OCI-LY1 (cell line): Measurements from ENCODE around the gene KRTDAP.

ENCODE experiments used
- H2AFZ ChIP-seq: fragments of 200-600 bp; sonication (generic), shearing (Covaris generic); 2 replicates; pipeline ENCODE4 v1.6.0; 2014; ENCODE audit warnings: antibody characterized with exemption, mild to moderate bottlenecking, low read length
- H3F3A ChIP-seq: fragments of 200-600 bp; sonication (generic), shearing (Covaris generic); 2 replicates; pipeline ENCODE4 v1.6.0; 2014; ENCODE audit warnings: mild to moderate bottlenecking, antibody characterized with exemption, low read length, moderate library complexity; ENCODE audit not compliant: insufficient read depth
- H3K27ac ChIP-seq: fragments of 200-600 bp; sonication (generic); 2 replicates; pipeline ENCODE4 v1.5.1; 2014; ENCODE audit warnings: low read length, mixed run types, mild to moderate bottlenecking, low read depth; ENCODE audit not compliant: poor library complexity, severe bottlenecking
- H3K27me3 ChIP-seq: fragments of 200-600 bp; sonication (generic); 2 replicates; pipeline ENCODE4 v1.6.0; 2014; ENCODE audit warnings: antibody characterized with exemption, mild to moderate bottlenecking, low read length, moderate library complexity; ENCODE audit not compliant: insufficient read depth
- H3K36me3 ChIP-seq: fragments of 200-600 bp; sonication (generic); 2 replicates; pipeline ENCODE4 v1.6.1; 2014; ENCODE audit warnings: mild to moderate bottlenecking, antibody characterized with exemption, low read length, moderate library complexity, mixed read lengths; ENCODE audit not compliant: insufficient read depth
- H3K4me1 ChIP-seq: fragments of 200-600 bp; sonication (generic); 2 replicates; pipeline ENCODE4 v1.5.1; 2014; ENCODE audit warnings: mild to moderate bottlenecking, low read length, moderate library complexity; ENCODE audit not compliant: insufficient read depth, severe bottlenecking
- H3K4me2 ChIP-seq: fragments of 200-600 bp; sonication (generic), shearing (Covaris generic); 2 replicates; pipeline ENCODE4 v1.6.1; 2014; ENCODE audit warnings: low read length
- H3K4me3 ChIP-seq: fragments of 200-600 bp; sonication (generic); 2 replicates; pipeline ENCODE4 v1.5.1; 2014; ENCODE audit warnings: low read length, low read depth, mild to moderate bottlenecking, mixed read lengths; ENCODE audit not compliant: poor library complexity, severe bottlenecking
- H3K79me2 ChIP-seq: fragments of 200-600 bp; shearing (Covaris generic); 2 replicates; pipeline ENCODE4 v1.6.1; 2016; ENCODE audit warnings: mixed run types, low read length, mixed read lengths; ENCODE audit not compliant: insufficient read depth
- H3K9ac ChIP-seq: fragments of 200-600 bp; sonication (generic), shearing (Covaris generic); 2 replicates; pipeline ENCODE4 v1.6.1; 2014; ENCODE audit warnings: mild to moderate bottlenecking, low read length, mixed read lengths
- H3K9me2 ChIP-seq: fragments of 200-600 bp; sonication (generic), shearing (Covaris generic); 2 replicates; pipeline ENCODE4 v1.6.1; 2014; ENCODE audit warnings: low read depth, mild to moderate bottlenecking, low read length, mixed read lengths
- H3K9me3 ChIP-seq: fragments of 200-600 bp; shearing (Covaris generic); 2 replicates; pipeline ENCODE4 v1.6.1; 2014; ENCODE audit warnings: low read length, mixed read lengths
- H4K20me1 ChIP-seq: fragments of 200-600 bp; sonication (generic), shearing (Covaris generic); 2 replicates; pipeline ENCODE4 v1.6.0; 2016; ENCODE audit warnings: mild to moderate bottlenecking, low read length; ENCODE audit not compliant: insufficient read depth
- CTCF ChIP-seq: fragments of 200-600 bp; sonication (generic), shearing (Covaris generic); IDR thresholded peaks from 2 replicates; pipeline ENCODE4 v1.5.1; 2017; ENCODE audit warnings: mild to moderate bottlenecking, antibody characterized with exemption, low read length, moderate library complexity, mixed read lengths
- EZH2 ChIP-seq: fragments of 200-600 bp; sonication (generic), shearing (Covaris generic); IDR thresholded peaks from 2 replicates; pipeline ENCODE4 v1.8.0; 2017; ENCODE audit warnings: borderline replicate concordance, mixed run types, mild to moderate bottlenecking, antibody characterized with exemption, low read length, moderate library complexity, mixed read lengths

Gene KRTDAP

GRCh38 chr19:35529241-35530218 is 39.3 kb upstream of the KRTDAP start:
- H3K4me2 ChIP-seq, result no peak overlapping the region
- no peak overlapping the region for H3K9ac ChIP-seq
- 0 out of 2 replicates have a peak, but pooled peaks cover 5% of the 10 kb centered on the region for H3K27me3 ChIP-seq
- H2AFZ ChIP-seq, result no peak overlapping the region
- H3K27ac ChIP-seq, result no peak overlapping the region
- no peaks in the 10 kb centered on the region for H4K20me1 ChIP-seq
- no peaks in the 10 kb centered on the region for H3K9me3 ChIP-seq
- H3F3A ChIP-seq, result no peaks in the 10 kb centered on the region
- no peaks in the 10 kb centered on the region for H3K79me2 ChIP-seq
- H3K4me1 ChIP-seq, result no peaks in the 10 kb centered on the region
- H3K36me3 ChIP-seq, result no peaks in the 10 kb centered on the region
- TF ChIP-seq EZH2, result no peak
- no peaks in the 10 kb centered on the region for H3K9me2 ChIP-seq
- H3K4me3 ChIP-seq, result no peak overlapping the region

GRCh38 chr19:35528218-35529038 is 38.2 kb upstream of the KRTDAP start, which contains the start of gene SBSN:
Gene SBSN, minus strand, starts transcription at chr19:35528311. Its CDS starts 30 bp downstream, at chr19:35528281.
- H3K4me3 ChIP-seq, result no peak within 1 kb of the TSS
- no peak for TF ChIP-seq CTCF
- TF ChIP-seq EZH2, result no peak
- no peaks in the 10 kb centered on the region for H3K4me1 ChIP-seq
- H3F3A ChIP-seq, result no peaks in the 10 kb centered on the region
- no peaks in the 10 kb centered on the region for H3K79me2 ChIP-seq
- no peak within 1 kb of the TSS for H3K4me2 ChIP-seq
- no peaks in the 10 kb centered on the region for H3K9me2 ChIP-seq
- no peaks in the 10 kb centered on the region for H4K20me1 ChIP-seq
- no peak within 1 kb of the TSS for H2AFZ ChIP-seq
- no peaks in the 10 kb centered on the region for H3K9me3 ChIP-seq
- no peaks in the 10 kb centered on the region for H3K36me3 ChIP-seq
- H3K27me3 ChIP-seq, result 0 out of 2 replicates have a peak, but pooled peaks cover 5% of the 10 kb centered on the region
- H3K27ac ChIP-seq, result no peak within 1 kb of the TSS
- H3K9ac ChIP-seq, result no peak within 1 kb of the TSS

- Histone ChIP-seq H3K9me2 (no peaks in the 10 kb centered on the region), H3K4me3 (no peak overlapping the region), H4K20me1 (no peaks in the 10 kb centered on the region), H2AFZ (no peak overlapping the region), H3K9me3 (no peaks in the 10 kb centered on the region), H3K27me3 (0 out of 2 replicates have a peak, but pooled peaks cover 5% of the 10 kb centered on the region), H3K27ac (no peak overlapping the region), H3K4me2 (no peak overlapping the region), H3K9ac (no peak overlapping the region), H3K36me3 (no peaks in the 10 kb centered on the region), H3K4me1 (no peaks in the 10 kb centered on the region), H3K79me2 (no peaks in the 10 kb centered on the region), H3F3A (no peaks in the 10 kb centered on the region)
- TF ChIP-seq EZH2, result no peak
- no peak for TF ChIP-seq CTCF
These were observed 35.6 kb upstream of the KRTDAP start for GRCh38 chr19:35525873-35526272.
